Measurements from ENCODE around the gene SKIC8.

- TF ChIP-seq CTCF (IDR thresholded peaks at IDR 0.05), result peak in 2 of 3 donors; percentile 5 to 44
- TF ChIP-seq POLR2A (IDR thresholded peaks at IDR 0.05), result no peak
Measured at GRCh38 chr15:78241017-78241416, 58.4 kb downstream of the SKIC8 start.
